Activated B cell treated with CpG ODN at 0.5 μM for 24 hours (primary cell): ENCODE results near the gene SGK2. TPM values are rescaled to one million over a fixed set of nuclear protein-coding genes. Genes with fewer than 3 reads are reported as not detected.
"Not testable (repeated sequence)": the region's sequence is repeated elsewhere in the genome, so short reads cannot be mapped to it uniquely, and the experiment has no call there.

ENCODE experiments used
- ATAC-seq: fragments of 200-7000 bp; cut with Tn5 transposase; one replicate; pipeline ENCODE4 v1.10.0; 2021; ENCODE audit warnings: low read depth, mild to moderate bottlenecking, moderate library complexity
- CTCF ChIA-PET: fragments of 350-600 bp; sonication (Branson Sonifier 250); formaldehyde crosslinking; loops from one replicate; lab custom pipeline; 2021; ENCODE audit warnings: antibody characterized with exemption; lab: Charles Lee
- POLR2A ChIA-PET: fragments of 350-600 bp; sonication (Branson Sonifier 250); formaldehyde crosslinking; loops from one replicate; lab custom pipeline; 2021; ENCODE audit warnings: antibody characterized with exemption; lab: Charles Lee
- DNase-seq: peaks from one replicate; pipeline ENCODE4 v3.0.0; 2022
- H3K27ac Mint-ChIP-seq: one replicate; pipeline ENCODE4 v1.8.0; 2020; ENCODE audit warnings: mixed read lengths
- H3K27me3 Mint-ChIP-seq: one replicate; pipeline ENCODE4 v1.8.0; 2021; ENCODE audit warnings: mixed read lengths
- H3K36me3 Mint-ChIP-seq: one replicate; pipeline ENCODE4 v1.8.0; 2021; ENCODE audit warnings: low read depth, mixed read lengths
- H3K4me1 Mint-ChIP-seq: one replicate; pipeline ENCODE4 v1.8.0; 2021; ENCODE audit warnings: mixed read lengths
- H3K4me3 Mint-ChIP-seq: one replicate; pipeline ENCODE4 v1.8.0; 2020; ENCODE audit warnings: mild to moderate bottlenecking, mixed read lengths
- H3K9me3 Mint-ChIP-seq: one replicate; pipeline ENCODE4 v1.8.0; 2020; ENCODE audit warnings: mixed read lengths
- CTCF ChIP-seq: fragments of 200-600 bp; IDR thresholded peaks from one replicate; pipeline ENCODE4 v1.8.0; 2022; ENCODE audit warnings: antibody characterized with exemption, mild to moderate bottlenecking
- intact Hi-C: fragments of 100-400 bp; cut with micrococcal nuclease; formaldehyde crosslinking; loops from one replicate; pipeline ENCODE4 v1.15.1; 2024
- total RNA-seq: library from RNA; stranded (reverse); gene quantifications from 2 replicates; pipeline ENCODE4 v1.2.3, GENCODE V29; 2022

The SGK2 gene
- total RNA-seq, 1 donor from 2014 or later = 1.1 TPM

GRCh38 chr20:43584448-43585136 is 25.8 kb downstream of the SGK2 start:
- intact Hi-C loops = no loop called here
- CTCF ChIA-PET = no interaction called here

GRCh38 chr20:43586641-43587040 is 27.8 kb downstream of the SGK2 start:
- Mint-ChIP-seq H3K9me3 (no peaks in the 10 kb centered on the region), H3K4me1 (peaks cover 17% of the 10 kb centered on the region), H3K27me3 (peaks cover 2% of the 10 kb centered on the region), H3K27ac (no peak overlapping the region), H3K4me3 (no peak overlapping the region), H3K36me3 (peaks cover 5% of the 10 kb centered on the region)
- ATAC-seq (no peak), DNase-seq (no peak)
- CTCF ChIA-PET = no interaction called here
- POLR2A ChIA-PET = interaction anchor here (0.6 to 0.7 kb wide), 3 partner anchors 35 to 96 kb away, joined by 3 read pairs; no protein-coding TSS in a partner anchor
- no peak for TF ChIP-seq CTCF
- intact Hi-C loops = no loop called here

More at GRCh38 chr20:43584448-43585136, 25.8 kb downstream of the SGK2 start:
- POLR2A ChIA-PET = interaction anchor here (0.7 to 1.3 kb wide), 2 partner anchors 16 to 83 kb away, joined by 3 to 4 read pairs; no protein-coding TSS in a partner anchor
- ATAC-seq (no peak), DNase-seq (no peak)
- no peak for TF ChIP-seq CTCF
- H3K27me3 Mint-ChIP-seq = peaks cover 2% of the 10 kb centered on the region
- no peaks in the 10 kb centered on the region for H3K36me3 Mint-ChIP-seq
- no peak overlapping the region for H3K27ac Mint-ChIP-seq
- H3K4me3 Mint-ChIP-seq = no peak overlapping the region
- no peaks in the 10 kb centered on the region for H3K9me3 Mint-ChIP-seq
- H3K4me1 Mint-ChIP-seq = peaks cover under 1% of the 10 kb centered on the region

GRCh38 chr20:43588526-43588925 is 29.7 kb downstream of the SGK2 start:
- H3K27me3 Mint-ChIP-seq, intact Hi-C loops, H3K9me3 Mint-ChIP-seq, ATAC-seq, H3K36me3 Mint-ChIP-seq, H3K4me3 Mint-ChIP-seq, H3K27ac Mint-ChIP-seq, DNase-seq: not testable (repeated sequence)
- CTCF ChIA-PET = interaction anchor here (0.6 kb wide), 1 partner anchor 50 kb away, joined by 3 read pairs; no protein-coding TSS in a partner anchor
- POLR2A ChIA-PET = interaction anchor here (0.5 to 2.9 kb wide), 2 partner anchors 130 to 1000 kb away, joined by 5 to 21 read pairs; partner anchors contain the start of gene SRSF6
- H3K4me1 Mint-ChIP-seq = peaks cover 17% of the 10 kb centered on the region

GRCh38 chr20:43590036-43590391 is 31.2 kb downstream of the SGK2 start:
- no peak for TF ChIP-seq CTCF
- H3K27me3 Mint-ChIP-seq = peaks cover 2% of the 10 kb centered on the region
- peaks cover 13% of the 10 kb centered on the region for H3K36me3 Mint-ChIP-seq
- ChIA-PET POLR2A (interaction anchor here (1.3 to 2.9 kb wide), 8 partner anchors 16 to 886 kb away, joined by 3 to 21 read pairs (median 4); partner anchors contain the start of genes MYBL2, SRSF6 and TTPAL), CTCF (interaction anchor here (1.2 to 2.7 kb wide), 3 partner anchors 52 to 102 kb away, joined by 3 to 10 read pairs (median 4); no protein-coding TSS in a partner anchor)
- DNase-seq (no peak), ATAC-seq (no peak)
- intact Hi-C loops = loop anchor here (1.0 to 2.0 kb wide), 6 partner anchors 76 to 621 kb away; partner anchors contain the start of genes MYBL2, OSER1 and SRSF6
- peak overlapping the region; percentile 95 for H3K27ac Mint-ChIP-seq
- peak overlapping the region; percentile 94 for H3K4me3 Mint-ChIP-seq
- peaks cover 17% of the 10 kb centered on the region for H3K4me1 Mint-ChIP-seq
- H3K9me3 Mint-ChIP-seq = no peaks in the 10 kb centered on the region

- Mint-ChIP-seq H3K27me3 (peaks cover 2% of the 10 kb centered on the region), H3K4me1 (peaks cover 17% of the 10 kb centered on the region), H3K4me3 (peak within 1 kb of the TSS; percentile 94), H3K9me3 (no peaks in the 10 kb centered on the region), H3K36me3 (peaks cover 15% of the 10 kb centered on the region), H3K27ac (peak within 1 kb of the TSS; percentile 95)
- ChIA-PET CTCF (interaction anchor here (1.2 to 2.7 kb wide), 3 partner anchors 52 to 101 kb away, joined by 3 to 10 read pairs (median 4); no protein-coding TSS in a partner anchor), POLR2A (interaction anchor here (0.5 to 2.9 kb wide), 19 partner anchors 15 to 1938 kb away, joined by 3 to 21 read pairs (median 4); partner anchors contain the start of genes MYBL2, SRSF6, TTPAL and YWHAB)
- ATAC-seq (peak; percentile 97), DNase-seq (peak; percentile 83)
- intact Hi-C loops = loop anchor here (1.0 to 2.0 kb wide), 6 partner anchors 76 to 620 kb away; partner anchors contain the start of genes MYBL2, OSER1 and SRSF6
- no peak for TF ChIP-seq CTCF
These were observed 31.8 kb downstream of the SGK2 start, which contains the start of gene IFT52 for GRCh38 chr20:43590392-43591303. TSS of gene IFT52 (plus strand) at chr20:43590937. CDS start at chr20:43594699, 3,762 bp downstream.

- POLR2A ChIA-PET, H3K4me1 Mint-ChIP-seq, intact Hi-C loops, ATAC-seq, H3K27me3 Mint-ChIP-seq, CTCF ChIA-PET, H3K4me3 Mint-ChIP-seq, H3K27ac Mint-ChIP-seq, H3K9me3 Mint-ChIP-seq, DNase-seq: not testable (repeated sequence)
- peaks cover 54% of the 10 kb centered on the region for H3K36me3 Mint-ChIP-seq
These were observed 43.1 kb downstream of the SGK2 start for GRCh38 chr20:43601960-43602359.
